Omental fat pad (tissue), 4 donors: ENCODE measurements around the gene CEP83. TPM values are rescaled to one million over a fixed set of nuclear protein-coding genes. Genes with fewer than 3 reads are reported as not detected.

ENCODE experiments used
- ATAC-seq: fragments of 150-250 bp; one replicate; pipeline ENCODE4 v1.9.1; 2016; ENCODE audit warnings: mild to moderate bottlenecking, moderate library complexity; ENCODE audit not compliant: low FRiP score
- DNase-seq: peaks from one replicate; pipeline ENCODE4 v3.0.0-alpha.2; 2019; ENCODE audit warnings: low spot score
- CTCF ChIP-seq, 3 donors: fragments of 450-650 bp; IDR thresholded peaks; one replicate each; pipeline ENCODE4 v1.5.1; 2016 to 2017; ENCODE audit warnings: antibody characterized with exemption in 3 of 3, mild to moderate bottlenecking in 3 of 3, moderate library complexity in 2 of 3
- total RNA-seq, 4 donors: library from RNA; depleted of rRNA; stranded (reverse); fragments of >200 nt; gene quantifications; one replicate each; pipeline ENCODE4 v1.1.0, GENCODE V29; 2016

CEP83 gene
- total RNA-seq, 4 donors from 2014 or later, result 11.0 to 42.4 (median 20.0) TPM

- no peak for DNase-seq
- TF ChIP-seq CTCF (IDR thresholded peaks at IDR 0.05), result no peak
- no peak for ATAC-seq
Measured at GRCh38 chr12:94272280-94272679, 187.4 kb downstream of the CEP83 start.

GRCh38 chr12:94271351-94271750 lies 188.3 kb downstream of the CEP83 start:
- DNase-seq, result no peak
- no peak for TF ChIP-seq CTCF (IDR thresholded peaks at IDR 0.05)
- no peak for ATAC-seq

GRCh38 chr12:94269316-94269999 lies 190.2 kb downstream of the CEP83 start:
- DNase-seq (no peak), ATAC-seq (no peak)
- no peak for TF ChIP-seq CTCF (IDR thresholded peaks at IDR 0.05)

- no peak for TF ChIP-seq CTCF (IDR thresholded peaks at IDR 0.05)
- no peak for DNase-seq
- no peak for ATAC-seq
Measured at GRCh38 chr12:94267921-94268471, 191.7 kb downstream of the CEP83 start.

- DNase-seq (no peak), ATAC-seq (no peak)
- no peak for TF ChIP-seq CTCF (IDR thresholded peaks at IDR 0.05)
Measured at GRCh38 chr12:94267537-94267872, 192.2 kb downstream of the CEP83 start.

GRCh38 chr12:94266796-94267536 lies 192.7 kb downstream of the CEP83 start:
- ATAC-seq, result no peak
- no peak for TF ChIP-seq CTCF (IDR thresholded peaks at IDR 0.05)
- DNase-seq, result no peak
